Psoas muscle (tissue), 8 donors: ENCODE measurements around the gene ABLIM2. TPM values are rescaled to one million over a fixed set of nuclear protein-coding genes. Genes with fewer than 3 reads are reported as not detected.
A peak's percentile ranks its signal among the peaks of the same experiment; 100 is the strongest.

Experiments used
- ATAC-seq, 4 donors: fragments of 200-7000 bp; cut with Tn5 transposase; one replicate each; pipeline ENCODE4 v1.9.1; 2020; ENCODE audit warnings: moderate library complexity in 3 of 4, mild to moderate bottlenecking in 2 of 4
- DNase-seq, 2 donors: peaks; one replicate each; pipeline ENCODE4 v3.0.0-alpha.2; 2020
- H3K27ac ChIP-seq: fragments of 200-600 bp; one replicate; pipeline ENCODE4 v1.8.0; 2022
- H3K27me3 ChIP-seq, 3 donors: fragments of 200-600 bp in 1 of 3; one replicate each; pipeline versions ENCODE4 v1.6.1 to v1.8.0; 2013 to 2022; ENCODE audit warnings: low read length in 2 of 3, mild to moderate bottlenecking in 2 of 3, moderate library complexity in 1 of 3; ENCODE audit not compliant: insufficient read depth in 3 of 3
- H3K36me3 ChIP-seq, 2 donors: fragments of 200-600 bp in 1 of 2; one replicate each; pipeline versions ENCODE4 v1.6.1 to v1.8.0; 2013 to 2022; ENCODE audit warnings: low read depth in 1 of 2, mild to moderate bottlenecking in 1 of 2, moderate library complexity in 1 of 2; ENCODE audit not compliant: insufficient read depth in 1 of 2
- H3K4me1 ChIP-seq: fragments of 200-600 bp; one replicate; pipeline ENCODE4 v1.8.0; 2022
- H3K4me3 ChIP-seq: fragments of 200-600 bp; one replicate; pipeline ENCODE4 v1.8.0; 2022; ENCODE audit warnings: mild to moderate bottlenecking
- H3K9me3 ChIP-seq: fragments of 200-600 bp; one replicate; pipeline ENCODE4 v1.8.0; 2022
- CTCF ChIP-seq: fragments of 200-600 bp; IDR thresholded peaks from one replicate; pipeline ENCODE4 v1.8.0; 2022; ENCODE audit warnings: antibody characterized with exemption
- WGBS, 3 donors: extraction: QIAGEN DNeasy Blood & Tissue Kit; methylation state at CpG; one replicate each; pipeline versions ENCODE4 v1.1.6 to v1.1.7; 2013; 5-methylcytosine and 5-hydroxymethylcytosine counted together
- intact Hi-C, 2 donors: fragments of 100-400 bp; cut with DNase I; formaldehyde crosslinking; loops; one replicate each; pipeline versions ENCODE4 v1.11.0 to v1.14.2; 2022
- polyA plus RNA-seq, 3 donors: library from polyadenylated mRNA; stranded (reverse); fragments of 200-250 nt; gene quantifications; one replicate each; pipeline ENCODE4 v1.2.3, GENCODE V29; 2013
- total RNA-seq, 4 donors: library from RNA; stranded (reverse); fragmentation: NEBNext Ultra II Directional in 2 of 4; extraction: Animal tissue kit (Norgen Biotek cat#: 25700) in 2 of 4; gene quantifications; one replicate each; pipeline versions ENCODE4 v1.2.1 to v1.2.4, GENCODE V29; 2021 to 2023
- donor health status: healthy with polysubstance abuse.
- donor health status: DM: no; HTN: no; CAD: no; lungs with moderate emphysema.
- donor health status: Bipolar disorder and iron deficiency.
- donor health status: healthy.
- donor health status: DM: yes; HTN: yes; CAD: no.
- donor health status: DM: no; HTN: no; CAD: no.
- donor health status: DM: no; HTN: no; CAD: no.
- donor health status: DM: yes; HTN: yes; CAD: no.

The ABLIM2 gene
- total and polyA plus RNA-seq, 7 donors, result 82.2 to 956 (median 292) TPM

GRCh38 chr4:8002525-8003309 lies 155.9 kb downstream of the ABLIM2 start:
- 88 to 89% (median 89%) methylated on average over 23 of the region's 23 CpGs for WGBS, 3 donors
- DNase-seq, result no peak
- no peak overlapping the region for H3K27ac ChIP-seq
- ATAC-seq, result no peak
- intact Hi-C loops, result no loop called here
- peaks cover 11 to 100% of the 10 kb centered on the region in 2 donors for H3K36me3 ChIP-seq
- H3K9me3 ChIP-seq, result no peaks in the 10 kb centered on the region
- peaks cover 3% of the 10 kb centered on the region for H3K4me1 ChIP-seq
- no peak for TF ChIP-seq CTCF
- no peaks in the 10 kb centered on the region for H3K27me3 ChIP-seq
- H3K4me3 ChIP-seq, result no peak overlapping the region

DNA sequence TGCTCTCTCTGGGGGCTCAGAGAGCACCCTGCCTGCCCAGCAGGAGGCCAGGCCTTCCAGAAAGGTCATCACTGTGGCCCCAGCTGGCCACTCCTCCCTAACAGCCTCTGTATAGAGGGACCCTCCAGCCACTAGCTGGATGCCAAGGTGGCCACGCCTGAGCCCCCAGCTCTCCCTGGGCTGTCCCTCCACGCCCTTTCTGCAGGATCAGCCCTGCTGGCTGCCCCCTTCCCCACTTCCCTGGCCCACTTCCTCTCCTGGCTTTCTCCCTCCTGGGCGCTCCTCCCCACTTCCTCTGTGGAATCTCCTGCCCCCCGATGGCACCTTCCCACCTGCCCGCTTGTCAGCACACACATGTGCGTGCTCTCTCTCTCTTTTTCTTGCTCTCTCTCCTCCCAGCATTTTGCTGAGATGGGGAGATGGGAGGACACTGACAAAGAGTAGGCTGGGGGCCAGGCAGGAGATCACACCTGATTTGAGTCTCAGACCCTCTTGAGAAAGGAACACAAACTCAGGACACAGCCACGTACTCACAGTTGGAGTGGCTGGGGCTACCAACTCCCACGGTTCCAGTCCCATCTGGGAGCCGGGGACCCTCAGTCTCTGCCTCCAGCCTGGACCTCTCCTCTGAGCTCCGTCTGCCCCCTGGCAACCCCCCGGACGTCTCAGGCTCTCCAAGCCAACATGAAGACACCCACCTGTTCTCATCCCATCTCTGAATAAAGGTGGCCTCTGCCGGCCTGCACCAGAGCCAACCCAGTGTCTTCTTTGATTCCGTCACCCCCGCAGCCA lies 156.9 kb downstream of the ABLIM2 start:
- Histone ChIP-seq H3K4me3 (no peak overlapping the region), H3K27me3 (no peaks in the 10 kb centered on the region), H3K4me1 (peaks cover 2% of the 10 kb centered on the region), H3K27ac (no peak overlapping the region), H3K9me3 (no peaks in the 10 kb centered on the region), H3K36me3 (peaks cover 11 to 98% of the 10 kb centered on the region in 2 donors)
- TF ChIP-seq CTCF, result no peak
- intact Hi-C loops, result no loop called here
- DNase-seq (peak; percentile 6 to 47), ATAC-seq (peak; percentile 2 to 4 (median 2))
- 85 to 87% (median 87%) methylated on average over 15 of the region's 15 CpGs for WGBS, 3 donors

DNA sequence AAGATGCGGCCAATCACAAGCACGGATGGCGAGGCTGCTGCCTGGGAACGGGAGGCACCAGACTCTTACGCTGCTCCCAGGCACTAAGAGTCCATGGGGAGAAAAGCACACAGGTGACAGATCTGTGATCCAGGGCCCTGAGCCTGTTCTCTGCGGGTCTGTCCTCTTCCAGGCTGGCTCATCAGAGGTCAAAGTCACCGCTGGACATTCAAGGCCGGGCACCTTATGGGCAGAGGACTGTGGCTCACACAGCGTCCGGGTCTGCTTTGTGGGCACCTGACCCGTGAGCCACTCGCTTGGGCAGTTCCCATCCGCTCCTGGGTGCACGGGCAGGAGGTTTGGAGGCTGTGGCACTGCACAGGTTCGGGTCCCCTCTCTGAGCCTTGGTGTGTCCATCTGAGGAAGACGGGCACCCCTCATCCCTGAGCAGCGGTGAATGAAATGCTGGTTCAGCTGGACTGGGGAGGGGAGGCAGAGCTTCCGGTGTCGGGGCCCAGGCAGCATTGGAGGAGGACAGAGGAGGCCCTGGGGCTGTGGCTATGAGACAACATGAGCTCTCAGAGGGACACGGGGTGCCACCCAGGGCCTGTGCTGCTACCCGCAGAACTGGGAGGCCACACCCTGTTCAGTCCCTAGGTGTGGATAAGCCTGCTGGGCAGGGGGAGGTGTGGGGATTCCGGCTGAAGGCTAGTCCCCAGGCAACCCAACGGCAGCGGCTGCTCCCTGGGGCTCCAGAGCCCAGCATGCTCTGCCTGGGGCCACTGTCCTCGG lies 157.7 kb downstream of the ABLIM2 start:
- Histone ChIP-seq H3K4me1 (no peaks in the 10 kb centered on the region), H3K9me3 (no peaks in the 10 kb centered on the region), H3K27me3 (no peaks in the 10 kb centered on the region), H3K4me3 (no peak overlapping the region), H3K27ac (no peak overlapping the region), H3K36me3 (peaks cover 8 to 95% of the 10 kb centered on the region in 2 donors)
- DNase-seq (no peak), ATAC-seq (peak; percentile 13 to 22 (median 21))
- intact Hi-C loops, result no loop called here
- 88 to 89% (median 89%) methylated on average over 25 of the region's 25 CpGs for WGBS, 3 donors
- no peak for TF ChIP-seq CTCF

- intact Hi-C loops, result no loop called here
- 88 to 93% (median 93%) methylated on average over 8 of the region's 8 CpGs for WGBS, 3 donors
- Histone ChIP-seq H3K4me1 (no peaks in the 10 kb centered on the region), H3K9me3 (no peaks in the 10 kb centered on the region), H3K27me3 (no peaks in the 10 kb centered on the region), H3K27ac (no peak overlapping the region), H3K36me3 (peaks cover 4 to 88% of the 10 kb centered on the region in 2 donors), H3K4me3 (no peak overlapping the region)
- no peak for TF ChIP-seq CTCF
- ATAC-seq (peak in 3 of 4 donors; percentile 1 to 14 (median 11)), DNase-seq (no peak)
Measured at GRCh38 chr4:8000247-8000646, 158.4 kb downstream of the ABLIM2 start.
